Measurements from ENCODE around the gene DUSP12. TPM values are rescaled to one million over a fixed set of nuclear protein-coding genes. Genes with fewer than 3 reads are reported as not detected.

The DUSP12 gene
- total RNA-seq, 1 experiment from 2014 or later = 28.0 TPM

GRCh38 chr1:161781995-161782394, 32.4 kb downstream of the DUSP12 start:
- H4K8ac ChIP-seq (replicated peaks; ENCODE audit: insufficient read length, low read depth, low read length) = no peak overlapping the region
- H3K79me1 ChIP-seq (ENCODE audit: insufficient read depth, low read depth, low read length, poor library complexity, severe bottlenecking) = no peaks in the 10 kb centered on the region
- Mint-ChIP-seq H3K36me3 (ENCODE audit: insufficient read depth in 1 of 3, low read depth in 3 of 3) (peaks cover 0 to 5% (median 0%) of the 10 kb centered on the region in 3 experiments; a peak in 1 of 7 replicates), H3K4me1 (no peaks in the 10 kb centered on the region), H3K4me3 (no peak overlapping the region), H3K27ac (no peak overlapping the region), H3K27me3 (ENCODE audit: low read depth) (no peaks in the 10 kb centered on the region), H3K9me3 (no peaks in the 10 kb centered on the region)
- no peak overlapping the region for H3K27ac ChIP-seq (ENCODE audit: insufficient read length, low read depth, low read length)
- no peak overlapping the region for H4K5ac ChIP-seq (ENCODE audit: insufficient read length, low read depth, low read length)
- no peak overlapping the region for H3K56ac ChIP-seq (ENCODE audit: insufficient read length, low read depth, low read length)
- no peak overlapping the region for H2BK15ac ChIP-seq (ENCODE audit: low read depth, low read length)
- H3K14ac ChIP-seq (ENCODE audit: insufficient read depth, low read length) = no peak overlapping the region
- H2AK5ac ChIP-seq (ENCODE audit: insufficient read length, low read length) = no peak overlapping the region
- no peak overlapping the region for H2BK12ac ChIP-seq (ENCODE audit: insufficient read length, low read depth, low read length)
- H4K20me1 ChIP-seq (ENCODE audit: control insufficient read depth, insufficient read depth, insufficient read length) = no peaks in the 10 kb centered on the region
- no peaks in the 10 kb centered on the region for H3K9me3 ChIP-seq (ENCODE audit: control insufficient read depth, low read depth, low read length)
- no peak overlapping the region for H4K91ac ChIP-seq (ENCODE audit: insufficient read length, low read depth, low read length)
- no peak overlapping the region for H3K9ac ChIP-seq (ENCODE audit: extremely low read depth, insufficient read length, low read length)
- H2BK120ac ChIP-seq (ENCODE audit: low read depth, low read length, poor library complexity, severe bottlenecking) = no peak overlapping the region
- H2BK20ac ChIP-seq (ENCODE audit: low read depth, low read length, poor library complexity, severe bottlenecking) = no peak overlapping the region
- no peaks in the 10 kb centered on the region for H3K23me2 ChIP-seq (ENCODE audit: insufficient read length, low read depth, low read length, poor library complexity, severe bottlenecking)
- no peak overlapping the region for H3K23ac ChIP-seq (ENCODE audit: insufficient read length, low read depth, low read length)
- DNase-seq = no peak
- no peak for TF ChIP-seq CTCF (conservative IDR thresholded peaks at IDR 0.05)
- H3K79me2 ChIP-seq (ENCODE audit: insufficient read depth, low read length) = no peaks in the 10 kb centered on the region
- no peak overlapping the region for H2AFZ ChIP-seq (ENCODE audit: low read length)
- no peaks in the 10 kb centered on the region for H3K27me3 ChIP-seq (ENCODE audit: insufficient read depth, low read length)
- no peak overlapping the region for H3K4ac ChIP-seq (ENCODE audit: low read depth, low read length)
- H2BK5ac ChIP-seq (ENCODE audit: insufficient read length, low read length) = no peak overlapping the region
- H3K18ac ChIP-seq (ENCODE audit: insufficient read length, low read depth, low read length) = no peak overlapping the region
- no peak overlapping the region for H3T11ph ChIP-seq (ENCODE audit: low read length)
- no peak overlapping the region for H3K4me2 ChIP-seq (ENCODE audit: insufficient read depth, insufficient read length, low read length)
- no peaks in the 10 kb centered on the region for H3K4me1 ChIP-seq (ENCODE audit: insufficient read depth, low read length)
